T-helper 1 cell treated with Interleukin-12 subunit alpha and Interleukin-12 subunit beta and Interleukin-4 antibody, amounts not matched to agents 30 ng/mL and 1 ng/mL, for 36 hours (primary cell): ENCODE results near the gene RUNX3. TPM values are rescaled to one million over a fixed set of nuclear protein-coding genes. Genes with fewer than 3 reads are reported as not detected.

Experiments
- intact Hi-C: fragments of 100-400 bp; cut with micrococcal nuclease; formaldehyde crosslinking; loops from one replicate; pipeline ENCODE4 v1.15.1; 2024
- total RNA-seq: library from RNA; stranded (reverse); gene quantifications from 2 replicates; pipeline ENCODE4 v1.2.3, GENCODE V29; 2022

The RUNX3 gene
- total RNA-seq, 1 donor from 2014 or later = 179 TPM

GRCh38 chr1:24904731-24905354 is 25.2 kb downstream of the RUNX3 start:
- intact Hi-C loops = no loop called here

GRCh38 chr1:24903955-24904730 is 25.9 kb downstream of the RUNX3 start:
- intact Hi-C loops = no loop called here

- intact Hi-C loops = no loop called here
Measured at GRCh38 chr1:24903560-24903954, 26.5 kb downstream of the RUNX3 start.

GRCh38 chr1:24903011-24903461 is 27.0 kb downstream of the RUNX3 start:
- intact Hi-C loops = no loop called here

GRCh38 chr1:24902471-24902891 is 27.6 kb downstream of the RUNX3 start:
- intact Hi-C loops = no loop called here

GRCh38 chr1:24901791-24902470 is 28.1 kb downstream of the RUNX3 start:
- intact Hi-C loops = no loop called here

GRCh38 chr1:24900985-24901781 is 28.9 kb downstream of the RUNX3 start:
- intact Hi-C loops = no loop called here

- intact Hi-C loops = no loop called here
Measured at GRCh38 chr1:24900486-24900849, 29.6 kb downstream of the RUNX3 start.

- intact Hi-C loops = no loop called here
Measured at GRCh38 chr1:24899581-24900485, 30.2 kb downstream of the RUNX3 start.

GRCh38 chr1:24898909-24899439 is 31.1 kb downstream of the RUNX3 start:
- intact Hi-C loops = loop anchor here (1.0 kb wide), 1 partner anchor 51 kb away; no protein-coding TSS in a partner anchor

GRCh38 chr1:24898152-24898908 is 31.7 kb downstream of the RUNX3 start:
- intact Hi-C loops = loop anchor here (1.0 kb wide), 1 partner anchor 50 kb away; no protein-coding TSS in a partner anchor

GRCh38 chr1:24897263-24898151 is 32.6 kb downstream of the RUNX3 start:
- intact Hi-C loops = loop anchor here (1.0 kb wide), 1 partner anchor 49 kb away; no protein-coding TSS in a partner anchor

GRCh38 chr1:24896596-24897262 is 33.3 kb downstream of the RUNX3 start:
- intact Hi-C loops = no loop called here

- intact Hi-C loops = no loop called here
Measured at GRCh38 chr1:24896176-24896575, 33.9 kb downstream of the RUNX3 start.

GRCh38 chr1:24895511-24895910 is 34.6 kb downstream of the RUNX3 start:
- intact Hi-C loops = no loop called here

- intact Hi-C loops = no loop called here
Measured at GRCh38 chr1:24894002-24894401, 36.1 kb downstream of the RUNX3 start.

- intact Hi-C loops = no loop called here
Measured at GRCh38 chr1:24893431-24893830, 36.6 kb downstream of the RUNX3 start.
